Epithelial cell of proximal tubule (primary cell): Measurements from ENCODE around the gene BTG4. TPM values are rescaled to one million over a fixed set of nuclear protein-coding genes. Genes with fewer than 3 reads are reported as not detected.

Source experiments
- DNase-seq: peaks from one replicate; pipeline ENCODE4 v3.0.0-alpha.2; 2011; ENCODE audit warnings: low read depth
- H3K4me3 ChIP-seq: 2 replicates; pipeline ENCODE4 v1.5.1; 2011; ENCODE audit warnings: low read depth, mild to moderate bottlenecking, low read length
- CTCF ChIP-seq: conservative IDR thresholded peaks from 2 replicates; pipeline ENCODE4 v1.5.1; 2012; ENCODE audit warnings: low read depth, mild to moderate bottlenecking, low read length
- total RNA-seq: library from RNA; depleted of rRNA; stranded (reverse); fragments of >200 nt; gene quantifications from 2 replicates; pipeline ENCODE4 v1.2.3, GENCODE V29; 2015

Gene BTG4
- total RNA-seq, 1 donor from 2014 or later, result not detected

- TF ChIP-seq CTCF, result no peak
- no peak overlapping the region for H3K4me3 ChIP-seq
- no peak for DNase-seq
Observed at GRCh38 chr11:111450480-111451320, 61.5 kb downstream of the BTG4 start.

GRCh38 chr11:111449696-111450479 is 62.3 kb downstream of the BTG4 start:
- TF ChIP-seq CTCF, result no peak
- no peak for DNase-seq
- no peak overlapping the region for H3K4me3 ChIP-seq

GRCh38 chr11:111448831-111449557 is 63.2 kb downstream of the BTG4 start:
- no peak overlapping the region for H3K4me3 ChIP-seq
- no peak for TF ChIP-seq CTCF
- DNase-seq, result no peak

GRCh38 chr11:111448414-111448813 is 63.8 kb downstream of the BTG4 start:
- no peak for TF ChIP-seq CTCF
- H3K4me3 ChIP-seq, result no peak overlapping the region
- DNase-seq, result no peak

- DNase-seq, result no peak
- TF ChIP-seq CTCF, result no peak
- H3K4me3 ChIP-seq, result no peak overlapping the region
Observed at GRCh38 chr11:111447931-111448330, 64.3 kb downstream of the BTG4 start.

- no peak for TF ChIP-seq CTCF
- DNase-seq, result no peak
- no peak overlapping the region for H3K4me3 ChIP-seq
Observed at GRCh38 chr11:111447112-111447471, 65.1 kb downstream of the BTG4 start.
